GM12878 (cell line): Measurements from ENCODE around the gene KRTAP5-7. TPM values are rescaled to one million over a fixed set of nuclear protein-coding genes. Genes with fewer than 3 reads are reported as not detected.

Experiments
- ATAC-seq: fragments of 200-7000 bp; cut with Tn5 transposase; 3 replicates; pipeline ENCODE4 v1.9.1; 2020; ENCODE audit warnings: mild to moderate bottlenecking, moderate library complexity
- BruUV-seq: library from RNA; stranded (reverse); fragments of 400-500 nt; replicated peaks from 2 replicates; lab custom pipeline; 2021; lab: Mats Ljungman, UMichigan
- CTCF ChIA-PET: fragments of 300-600 bp; sonication (Branson Sonifier 250); formaldehyde crosslinking; extraction: SDS; loops from one replicate; lab custom pipeline; 2021; ENCODE audit warnings: inconsistent platforms; lab: Yijun Ruan, JAX
- POLR2A ChIA-PET: fragments of 350-600 bp; formaldehyde crosslinking; extraction: SDS; loops from one replicate; lab custom pipeline; 2021; ENCODE audit warnings: inconsistent platforms; lab: Charles Lee
- RAD21 ChIA-PET: fragments of 300-600 bp; sonication (Branson Sonifier 250); formaldehyde crosslinking; loops from one replicate; lab custom pipeline; 2023; ENCODE audit warnings: antibody characterized with exemption; ENCODE audit not compliant: unreplicated experiment; lab: Charles Lee
- SMC1A ChIA-PET: fragments of 300-600 bp; sonication (Branson Sonifier 250); formaldehyde crosslinking; loops from one replicate; lab custom pipeline; 2023; ENCODE audit not compliant: unreplicated experiment, uncharacterized antibody; lab: Charles Lee
- DNase-seq: peaks from one replicate; pipeline ENCODE4 v3.0.0-alpha.2; 2011; ENCODE audit warnings: low read depth, low spot score
- FAIRE-seq: peaks from 3 replicates; lab custom pipeline; 2011; peaks lifted over from hg19 to GRCh38; lab: Jason Lieb, UNC
- H2AFZ ChIP-seq: 2 replicates; pipeline ENCODE4 v1.6.0; 2011; ENCODE audit warnings: low read depth, low read length, control low read depth; ENCODE audit not compliant: control insufficient read depth
- H3K27ac ChIP-seq: 2 replicates; pipeline ENCODE4 v1.5.1; 2011; ENCODE audit warnings: control low read depth; ENCODE audit not compliant: control insufficient read depth, insufficient read depth
- H3K27me3 ChIP-seq, 2 experiments: replicated peaks in 1 of 2; 2 replicates each; pipeline versions ENCODE4 v1.6.0 to v1.6.1; 2011; ENCODE audit warnings: low read length in 1 of 2; ENCODE audit not compliant: control insufficient read depth in 2 of 2, insufficient read depth in 2 of 2
- H3K36me3 ChIP-seq, 2 experiments: 2 replicates each; pipeline ENCODE4 v1.5.1; 2011; ENCODE audit warnings: low read length in 1 of 2; ENCODE audit not compliant: control insufficient read depth in 2 of 2, insufficient read depth in 2 of 2
- H3K4me1 ChIP-seq: 2 replicates; pipeline ENCODE4 v1.6.1; 2011; ENCODE audit warnings: mild to moderate bottlenecking, low read length, moderate library complexity, mixed read lengths; ENCODE audit not compliant: control insufficient read depth, insufficient read depth
- H3K4me2 ChIP-seq: 2 replicates; pipeline ENCODE4 v1.6.0; 2011; ENCODE audit warnings: control low read depth; ENCODE audit not compliant: control insufficient read depth, insufficient read depth
- H3K4me3 ChIP-seq: fragments of 200-600 bp; sonication (generic); 2 replicates; pipeline ENCODE4 v1.5.1; 2016
- H3K79me2 ChIP-seq: 2 replicates; pipeline ENCODE4 v1.6.0; 2011; ENCODE audit warnings: low read length; ENCODE audit not compliant: control insufficient read depth, insufficient read depth
- H3K9ac ChIP-seq: 2 replicates; pipeline ENCODE4 v1.8.0; 2011; ENCODE audit warnings: low read length, control low read depth, mixed read lengths; ENCODE audit not compliant: control insufficient read depth, insufficient read depth
- H3K9me3 ChIP-seq: replicated peaks from 3 replicates; pipeline ENCODE4 v1.5.1; 2011; ENCODE audit warnings: mild to moderate bottlenecking, low read length; ENCODE audit not compliant: control insufficient read depth, insufficient read depth
- H4K20me1 ChIP-seq: 2 replicates; pipeline ENCODE4 v1.6.0; 2011; ENCODE audit not compliant: control insufficient read depth, insufficient read depth
- BCL11A ChIP-seq: IDR thresholded peaks from 2 replicates; pipeline ENCODE4 v1.6.1; 2011; ENCODE audit warnings: low read depth, low read length
- CBX5 ChIP-seq: sonication (generic); IDR thresholded peaks from 2 replicates; pipeline ENCODE4 v1.6.1; 2016; ENCODE audit warnings: low read depth, moderate library complexity, mild to moderate bottlenecking, inconsistent platforms
- GABPA ChIP-seq: IDR thresholded peaks from 2 replicates; pipeline ENCODE4 v1.6.1; 2014; ENCODE audit warnings: antibody characterized with exemption, low read depth, mild to moderate bottlenecking, inconsistent platforms
- HCFC1 ChIP-seq: fragments of 150-350 bp; IDR thresholded peaks from 2 replicates; pipeline ENCODE4 v1.6.1; 2014; ENCODE audit warnings: low read length
- IKZF1 ChIP-seq: fragments of 450-650 bp; conservative IDR thresholded peaks from 2 replicates; pipeline ENCODE4 v1.6.1; 2017; ENCODE audit warnings: antibody characterized with exemption, mild to moderate bottlenecking
- IKZF2 ChIP-seq, 2 experiments: fragments of 450-650 bp; IDR thresholded peaks; 2 replicates each; pipeline ENCODE4 v1.6.1; 2017; ENCODE audit warnings: mild to moderate bottlenecking in 2 of 2, moderate library complexity in 2 of 2
- MTA3 ChIP-seq: IDR thresholded peaks from 2 replicates; pipeline ENCODE4 v1.6.1; 2012; ENCODE audit warnings: low read length, inconsistent platforms, borderline replicate concordance
- NR2C1 ChIP-seq: fragments of 450-650 bp; IDR thresholded peaks from 2 replicates; pipeline ENCODE4 v1.6.1; 2017; ENCODE audit warnings: antibody characterized with exemption, mild to moderate bottlenecking, moderate library complexity
- PML ChIP-seq: IDR thresholded peaks from 2 replicates; pipeline ENCODE4 v1.6.1; 2012; ENCODE audit warnings: low read length, inconsistent platforms
- SP1 ChIP-seq: IDR thresholded peaks from one replicate; pipeline ENCODE4 v1.6.1; 2011; ENCODE audit warnings: low read depth, low read length
- SUPT20H ChIP-seq: IDR thresholded peaks from 2 replicates; pipeline ENCODE4 v1.6.1; 2011; ENCODE audit warnings: low read depth, mild to moderate bottlenecking, low read length, moderate library complexity, borderline replicate concordance; ENCODE audit not compliant: control insufficient read depth
- ZNF384 ChIP-seq: IDR thresholded peaks from 2 replicates; pipeline ENCODE4 v1.6.1; 2012; ENCODE audit warnings: low read depth, mild to moderate bottlenecking, low read length, improper control_type of control experiment, borderline replicate concordance
- WGBS: methylation state at CpG from one replicate; pipeline ENCODE4 v1.1.6; 2016; ENCODE audit warnings: low lambda C conversion rate; ENCODE audit not compliant: insufficient replicate concordance, insufficient coverage; ENCODE audit errors: missing lambda C conversion rate; 5-methylcytosine and 5-hydroxymethylcytosine counted together
- in situ Hi-C: fragments of 300-500 bp; cut with MboI; formaldehyde crosslinking; loops from 9 replicates; pipeline ENCODE4 v1.14.3; 2018; ENCODE audit warnings: mixed read lengths
- intact Hi-C: fragments of 100-400 bp; cut with micrococcal nuclease; formaldehyde crosslinking; loops from one replicate; pipeline ENCODE4 v1.14.2; 2022; ENCODE audit not compliant: unreplicated experiment
- polyA plus RNA-seq, 11 experiments: library from polyadenylated mRNA; depleted of rRNA in 4 of 11; unstranded in 6 of 11; stranded (reverse) in 5 of 11; fragments of >200 nt; fragmentation: Nextera tagmentation in 4 of 11; fragmentation: Illumina TruSeq in 1 of 11; extraction: Ambion mirVana in 4 of 11; extraction: Trizol in 1 of 11; gene quantifications; 1 replicate in 1 of 11; 2 replicates in 10 of 11; pipeline versions ENCODE4 v1.2.1 to v1.2.3, GENCODE V29; 2011 to 2016; ENCODE audit warnings: inconsistent platforms in 2 of 11, missing spikeins in 2 of 11, low read depth in 1 of 11
- total RNA-seq, 4 experiments: library from RNA; depleted of rRNA in 3 of 4; stranded (reverse); fragments of >200 nt in 3 of 4; fragmentation: Illumina TruSeq in 1 of 4; extraction: Trizol in 1 of 4; gene quantifications; 2 replicates each; pipeline versions ENCODE4 v1.2.1 to v1.2.3, GENCODE V29; 2013 to 2021
- TF ChIP-seq, protein P1 (sequence below): fragments of 450-650 bp; formaldehyde crosslinking; IDR thresholded peaks from 2 replicates; pipeline ENCODE4 v1.4.0; 2022; ENCODE audit warnings: mild to moderate bottlenecking, moderate library complexity
- TF ChIP-seq, protein P2 (sequence below): fragments of 450-650 bp; IDR thresholded peaks from 2 replicates; pipeline ENCODE4 v1.6.1; 2017; ENCODE audit warnings: low read depth, mild to moderate bottlenecking, moderate library complexity
- TF ChIP-seq, protein P3 (sequence below): IDR thresholded peaks from 2 replicates; pipeline ENCODE4 v1.6.1; 2011; ENCODE audit warnings: borderline replicate concordance, low read depth, mild to moderate bottlenecking, moderate library complexity, low read length; ENCODE audit not compliant: insufficient read depth, poor library complexity, severe bottlenecking
- TF ChIP-seq, protein P4 (sequence below): fragments of 450-650 bp; IDR thresholded peaks from 2 replicates; pipeline ENCODE4 v1.6.1; 2017; ENCODE audit warnings: mild to moderate bottlenecking

The KRTAP5-7 gene
- total and polyA plus RNA-seq, 10 of the 15 experiments (the other 5 are each of a cell fraction or from before 2014, with no cell fraction given), result 0.07 to 0.23 (median 0.19) TPM; not detected in 6

DNA sequence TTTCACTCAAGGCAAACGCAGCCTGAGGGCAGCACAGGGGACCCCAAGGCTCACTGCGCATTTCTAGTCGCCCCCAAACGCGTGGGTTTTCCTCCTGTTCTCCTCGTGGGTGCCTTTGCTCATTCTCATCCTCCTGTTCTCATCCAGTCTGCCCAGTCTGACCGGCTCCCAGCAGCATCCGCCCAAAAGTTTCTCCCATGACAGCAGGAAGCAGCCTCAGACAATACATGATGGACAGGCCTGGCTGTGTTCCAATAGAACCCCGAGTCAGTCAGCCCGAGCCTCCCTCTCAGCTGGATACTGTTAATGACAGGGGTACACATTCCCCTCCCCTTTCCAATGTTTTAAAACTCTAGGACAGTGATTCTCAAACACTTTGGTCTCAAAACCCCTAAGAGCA lies 22.5 kb upstream of the KRTAP5-7 start:
- TF ChIP-seq, protein P1, sequence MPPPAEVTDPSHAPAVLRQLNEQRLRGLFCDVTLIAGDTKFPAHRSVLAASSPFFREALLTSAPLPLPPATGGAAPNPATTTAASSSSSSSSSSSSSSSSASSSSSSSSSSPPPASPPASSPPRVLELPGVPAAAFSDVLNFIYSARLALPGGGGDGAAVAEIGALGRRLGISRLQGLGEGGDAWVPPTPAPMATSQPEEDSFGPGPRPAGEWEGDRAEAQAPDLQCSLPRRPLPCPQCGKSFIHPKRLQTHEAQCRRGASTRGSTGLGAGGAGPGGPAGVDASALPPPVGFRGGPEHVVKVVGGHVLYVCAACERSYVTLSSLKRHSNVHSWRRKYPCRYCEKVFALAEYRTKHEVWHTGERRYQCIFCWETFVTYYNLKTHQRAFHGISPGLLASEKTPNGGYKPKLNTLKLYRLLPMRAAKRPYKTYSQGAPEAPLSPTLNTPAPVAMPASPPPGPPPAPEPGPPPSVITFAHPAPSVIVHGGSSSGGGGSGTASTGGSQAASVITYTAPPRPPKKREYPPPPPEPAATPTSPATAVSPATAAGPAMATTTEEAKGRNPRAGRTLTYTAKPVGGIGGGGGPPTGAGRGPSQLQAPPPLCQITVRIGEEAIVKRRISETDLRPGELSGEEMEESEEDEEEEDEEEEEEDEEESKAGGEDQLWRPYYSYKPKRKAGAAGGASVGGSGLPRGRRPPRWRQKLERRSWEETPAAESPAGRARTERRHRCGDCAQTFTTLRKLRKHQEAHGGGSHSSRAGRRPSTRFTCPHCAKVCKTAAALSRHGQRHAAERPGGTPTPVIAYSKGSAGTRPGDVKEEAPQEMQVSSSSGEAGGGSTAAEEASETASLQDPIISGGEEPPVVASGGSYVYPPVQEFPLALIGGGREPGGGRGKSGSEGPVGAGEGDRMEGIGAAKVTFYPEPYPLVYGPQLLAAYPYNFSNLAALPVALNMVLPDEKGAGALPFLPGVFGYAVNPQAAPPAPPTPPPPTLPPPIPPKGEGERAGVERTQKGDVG, result no peak
- TF ChIP-seq IKZF1, result no peak
- TF ChIP-seq, protein P2, sequence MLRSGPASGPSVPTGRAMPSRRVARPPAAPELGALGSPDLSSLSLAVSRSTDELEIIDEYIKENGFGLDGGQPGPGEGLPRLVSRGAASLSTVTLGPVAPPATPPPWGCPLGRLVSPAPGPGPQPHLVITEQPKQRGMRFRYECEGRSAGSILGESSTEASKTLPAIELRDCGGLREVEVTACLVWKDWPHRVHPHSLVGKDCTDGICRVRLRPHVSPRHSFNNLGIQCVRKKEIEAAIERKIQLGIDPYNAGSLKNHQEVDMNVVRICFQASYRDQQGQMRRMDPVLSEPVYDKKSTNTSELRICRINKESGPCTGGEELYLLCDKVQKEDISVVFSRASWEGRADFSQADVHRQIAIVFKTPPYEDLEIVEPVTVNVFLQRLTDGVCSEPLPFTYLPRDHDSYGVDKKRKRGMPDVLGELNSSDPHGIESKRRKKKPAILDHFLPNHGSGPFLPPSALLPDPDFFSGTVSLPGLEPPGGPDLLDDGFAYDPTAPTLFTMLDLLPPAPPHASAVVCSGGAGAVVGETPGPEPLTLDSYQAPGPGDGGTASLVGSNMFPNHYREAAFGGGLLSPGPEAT, result no peak
- TF ChIP-seq, protein P3, sequence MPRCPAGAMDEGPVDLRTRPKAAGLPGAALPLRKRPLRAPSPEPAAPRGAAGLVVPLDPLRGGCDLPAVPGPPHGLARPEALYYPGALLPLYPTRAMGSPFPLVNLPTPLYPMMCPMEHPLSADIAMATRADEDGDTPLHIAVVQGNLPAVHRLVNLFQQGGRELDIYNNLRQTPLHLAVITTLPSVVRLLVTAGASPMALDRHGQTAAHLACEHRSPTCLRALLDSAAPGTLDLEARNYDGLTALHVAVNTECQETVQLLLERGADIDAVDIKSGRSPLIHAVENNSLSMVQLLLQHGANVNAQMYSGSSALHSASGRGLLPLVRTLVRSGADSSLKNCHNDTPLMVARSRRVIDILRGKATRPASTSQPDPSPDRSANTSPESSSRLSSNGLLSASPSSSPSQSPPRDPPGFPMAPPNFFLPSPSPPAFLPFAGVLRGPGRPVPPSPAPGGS, result no peak
- TF ChIP-seq BCL11A, result no peak
- no peak for TF ChIP-seq NR2C1
- TF ChIP-seq ZNF384, result no peak
- TF ChIP-seq GABPA, result no peak
- no peak for TF ChIP-seq MTA3
- no peak for TF ChIP-seq SUPT20H
- TF ChIP-seq PML, result no peak
- TF ChIP-seq SP1, result no peak
- TF ChIP-seq, protein P4, sequence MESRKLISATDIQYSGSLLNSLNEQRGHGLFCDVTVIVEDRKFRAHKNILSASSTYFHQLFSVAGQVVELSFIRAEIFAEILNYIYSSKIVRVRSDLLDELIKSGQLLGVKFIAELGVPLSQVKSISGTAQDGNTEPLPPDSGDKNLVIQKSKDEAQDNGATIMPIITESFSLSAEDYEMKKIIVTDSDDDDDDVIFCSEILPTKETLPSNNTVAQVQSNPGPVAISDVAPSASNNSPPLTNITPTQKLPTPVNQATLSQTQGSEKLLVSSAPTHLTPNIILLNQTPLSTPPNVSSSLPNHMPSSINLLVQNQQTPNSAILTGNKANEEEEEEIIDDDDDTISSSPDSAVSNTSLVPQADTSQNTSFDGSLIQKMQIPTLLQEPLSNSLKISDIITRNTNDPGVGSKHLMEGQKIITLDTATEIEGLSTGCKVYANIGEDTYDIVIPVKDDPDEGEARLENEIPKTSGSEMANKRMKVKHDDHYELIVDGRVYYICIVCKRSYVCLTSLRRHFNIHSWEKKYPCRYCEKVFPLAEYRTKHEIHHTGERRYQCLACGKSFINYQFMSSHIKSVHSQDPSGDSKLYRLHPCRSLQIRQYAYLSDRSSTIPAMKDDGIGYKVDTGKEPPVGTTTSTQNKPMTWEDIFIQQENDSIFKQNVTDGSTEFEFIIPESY, result no peak
- TF ChIP-seq CBX5, result no peak
- TF ChIP-seq HCFC1, result no peak
- TF ChIP-seq IKZF2 (IDR thresholded peaks at IDR 0.05), result no peak
- POLR2A ChIA-PET, result no interaction called here
- FAIRE-seq (no peak), DNase-seq (no peak), ATAC-seq (no peak)
- no peak overlapping the region for H2AFZ ChIP-seq
- H3K27ac ChIP-seq, result no peak overlapping the region
- WGBS, result 96% methylated on average over 10 of the region's 10 CpGs
- BruUV-seq, result no TSS peak
- RAD21 ChIA-PET, result no interaction called here
- H3K79me2 ChIP-seq, result no peaks in the 10 kb centered on the region
- H3K36me3 ChIP-seq, result peaks cover 5 to 11% of the 10 kb centered on the region in 2 experiments; a peak in 3 of 4 replicates
- H4K20me1 ChIP-seq, result no peaks in the 10 kb centered on the region
- SMC1A ChIA-PET, result interaction anchor here (1.1 kb wide), 1 partner anchor 38 kb away, joined by 3 read pairs; no protein-coding TSS in a partner anchor
- H3K27me3 ChIP-seq, result no peaks in the 10 kb centered on the region
- CTCF ChIA-PET, result no interaction called here
- 0 out of 2 replicates have a peak, but pooled peaks cover 2% of the 10 kb centered on the region for H3K4me1 ChIP-seq
- H3K9me3 ChIP-seq, result no peaks in the 10 kb centered on the region; the same call in 2 of the 3 replicates
- intact Hi-C loops (no loop called here), in situ Hi-C loops (no loop called here)
- H3K4me3 ChIP-seq, result no peak overlapping the region
- no peak overlapping the region for H3K4me2 ChIP-seq
- H3K9ac ChIP-seq, result no peak overlapping the region
